SK-N-SH (cell line): ENCODE results near the gene BRD9.

Source experiments
- CHD2 ChIP-seq: fragments of 150-350 bp; IDR thresholded peaks from 2 replicates; pipeline ENCODE4 v1.6.1; 2018; ENCODE audit warnings: low read length; ENCODE audit not compliant: partially characterized antibody
- JUND ChIP-seq: IDR thresholded peaks from 2 replicates; pipeline ENCODE4 v1.4.0; 2012
- NFIC ChIP-seq: IDR thresholded peaks from 2 replicates; pipeline ENCODE4 v1.4.0; 2012; ENCODE audit warnings: borderline replicate concordance
- TF ChIP-seq, protein P1 (sequence below): fragments of 200-600 bp; sonication (generic); IDR thresholded peaks from 2 replicates; pipeline ENCODE4 v1.6.1; 2017; ENCODE audit warnings: antibody characterized with exemption, mild to moderate bottlenecking, moderate library complexity
- TF ChIP-seq, protein P2 (sequence below): IDR thresholded peaks from 2 replicates; pipeline ENCODE4 v1.4.0; 2012; ENCODE audit warnings: low read depth, borderline replicate concordance

DNA sequence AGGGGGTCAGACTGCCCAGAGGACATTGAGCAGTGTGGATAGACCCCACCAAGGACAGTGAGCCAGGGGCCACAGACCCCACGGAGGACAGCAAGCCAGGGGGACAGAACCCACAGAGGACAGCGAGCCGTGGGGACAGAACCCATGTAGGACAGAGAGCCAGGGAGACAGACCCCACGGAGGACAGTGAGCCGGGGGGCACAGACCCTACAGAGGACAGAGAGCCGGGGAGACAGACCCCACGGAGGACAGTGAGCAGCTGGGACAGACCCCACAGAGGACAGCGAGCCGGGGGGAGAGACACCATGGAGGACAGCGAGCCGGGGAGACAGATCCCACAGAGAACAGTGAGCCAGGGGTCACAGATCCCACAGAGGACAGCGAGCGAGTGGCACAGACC lies 38.4 kb downstream of the BRD9 start:
- TF ChIP-seq, protein P1, sequence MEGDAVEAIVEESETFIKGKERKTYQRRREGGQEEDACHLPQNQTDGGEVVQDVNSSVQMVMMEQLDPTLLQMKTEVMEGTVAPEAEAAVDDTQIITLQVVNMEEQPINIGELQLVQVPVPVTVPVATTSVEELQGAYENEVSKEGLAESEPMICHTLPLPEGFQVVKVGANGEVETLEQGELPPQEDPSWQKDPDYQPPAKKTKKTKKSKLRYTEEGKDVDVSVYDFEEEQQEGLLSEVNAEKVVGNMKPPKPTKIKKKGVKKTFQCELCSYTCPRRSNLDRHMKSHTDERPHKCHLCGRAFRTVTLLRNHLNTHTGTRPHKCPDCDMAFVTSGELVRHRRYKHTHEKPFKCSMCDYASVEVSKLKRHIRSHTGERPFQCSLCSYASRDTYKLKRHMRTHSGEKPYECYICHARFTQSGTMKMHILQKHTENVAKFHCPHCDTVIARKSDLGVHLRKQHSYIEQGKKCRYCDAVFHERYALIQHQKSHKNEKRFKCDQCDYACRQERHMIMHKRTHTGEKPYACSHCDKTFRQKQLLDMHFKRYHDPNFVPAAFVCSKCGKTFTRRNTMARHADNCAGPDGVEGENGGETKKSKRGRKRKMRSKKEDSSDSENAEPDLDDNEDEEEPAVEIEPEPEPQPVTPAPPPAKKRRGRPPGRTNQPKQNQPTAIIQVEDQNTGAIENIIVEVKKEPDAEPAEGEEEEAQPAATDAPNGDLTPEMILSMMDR = no peak
- TF ChIP-seq CHD2 (no peak), JUND (no peak), NFIC (no peak)
- TF ChIP-seq, protein P2, sequence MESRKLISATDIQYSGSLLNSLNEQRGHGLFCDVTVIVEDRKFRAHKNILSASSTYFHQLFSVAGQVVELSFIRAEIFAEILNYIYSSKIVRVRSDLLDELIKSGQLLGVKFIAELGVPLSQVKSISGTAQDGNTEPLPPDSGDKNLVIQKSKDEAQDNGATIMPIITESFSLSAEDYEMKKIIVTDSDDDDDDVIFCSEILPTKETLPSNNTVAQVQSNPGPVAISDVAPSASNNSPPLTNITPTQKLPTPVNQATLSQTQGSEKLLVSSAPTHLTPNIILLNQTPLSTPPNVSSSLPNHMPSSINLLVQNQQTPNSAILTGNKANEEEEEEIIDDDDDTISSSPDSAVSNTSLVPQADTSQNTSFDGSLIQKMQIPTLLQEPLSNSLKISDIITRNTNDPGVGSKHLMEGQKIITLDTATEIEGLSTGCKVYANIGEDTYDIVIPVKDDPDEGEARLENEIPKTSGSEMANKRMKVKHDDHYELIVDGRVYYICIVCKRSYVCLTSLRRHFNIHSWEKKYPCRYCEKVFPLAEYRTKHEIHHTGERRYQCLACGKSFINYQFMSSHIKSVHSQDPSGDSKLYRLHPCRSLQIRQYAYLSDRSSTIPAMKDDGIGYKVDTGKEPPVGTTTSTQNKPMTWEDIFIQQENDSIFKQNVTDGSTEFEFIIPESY = no peak
